Effector memory CD8-positive, alpha-beta T cell (primary cell): ENCODE data around the gene PTPN1.
"Not testable (repeated sequence)": the region's sequence is repeated elsewhere in the genome, so short reads cannot be mapped to it uniquely, and the experiment has no call there.

Experiments used
- ATAC-seq: fragments of 150-1000 bp; cut with Tn5 transposase; replicated peaks from 2 replicates; pipeline ENCODE4 v1.10.0; 2021; ENCODE audit warnings: mild to moderate bottlenecking, moderate library complexity
- DNase-seq, 3 experiments: peaks; one replicate each; pipeline ENCODE4 v3.0.0; 2021
- H3K27ac Mint-ChIP-seq, 2 donors: one replicate each; pipeline ENCODE4 v1.8.0; 2022; ENCODE audit warnings: mild to moderate bottlenecking in 2 of 2, mixed read lengths in 2 of 2, moderate library complexity in 2 of 2
- H3K27me3 Mint-ChIP-seq, 2 donors: one replicate each; pipeline ENCODE4 v1.8.0; 2022; ENCODE audit warnings: mixed read lengths in 2 of 2
- H3K36me3 Mint-ChIP-seq: one replicate; pipeline ENCODE4 v1.8.0; 2022; ENCODE audit warnings: mild to moderate bottlenecking, moderate library complexity, mixed read lengths; ENCODE audit not compliant: insufficient read depth
- H3K4me1 Mint-ChIP-seq, 2 donors: one replicate each; pipeline ENCODE4 v1.8.0; 2022; ENCODE audit warnings: low read depth in 2 of 2, mixed read lengths in 2 of 2
- H3K4me3 Mint-ChIP-seq, 2 donors: one replicate each; pipeline ENCODE4 v1.8.0; 2022; ENCODE audit warnings: mild to moderate bottlenecking in 2 of 2, mixed read lengths in 2 of 2, moderate library complexity in 2 of 2
- H3K9me3 Mint-ChIP-seq, 2 donors: one replicate each; pipeline ENCODE4 v1.8.0; 2022; ENCODE audit warnings: mixed read lengths in 2 of 2

The PTPN1 gene

DNA sequence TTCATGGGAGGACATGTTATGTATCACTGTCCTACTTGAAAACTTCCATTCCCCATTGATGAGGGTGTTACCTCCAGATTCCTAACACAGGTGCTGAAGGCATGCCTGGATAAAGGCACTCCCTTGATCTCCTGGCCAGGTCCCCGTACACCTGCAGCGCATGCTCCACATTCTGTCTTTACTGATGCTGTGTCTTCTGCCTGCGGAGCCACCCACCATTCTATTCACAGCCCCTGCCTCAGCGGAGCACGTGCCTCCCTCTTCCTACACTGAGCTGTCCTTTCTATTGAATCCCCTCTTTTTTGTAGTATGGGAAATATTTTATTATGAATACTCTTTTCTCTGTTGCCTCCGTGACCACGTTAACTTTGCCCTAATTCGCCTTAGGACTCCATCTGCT lies 25.0 kb downstream of the PTPN1 start:
- DNase-seq (no peak), ATAC-seq (no peak)
- peak overlapping the region in 1 of 2 donors; percentile 32 for H3K27ac Mint-ChIP-seq
- peaks cover 39% of the 10 kb centered on the region for H3K36me3 Mint-ChIP-seq
- no peaks in the 10 kb centered on the region for H3K27me3 Mint-ChIP-seq
- no peaks in the 10 kb centered on the region for H3K9me3 Mint-ChIP-seq
- H3K4me3 Mint-ChIP-seq, result peak overlapping the region in 1 of 2 donors; percentile 29
- peaks cover 50 to 70% of the 10 kb centered on the region in 2 donors for H3K4me1 Mint-ChIP-seq

DNA sequence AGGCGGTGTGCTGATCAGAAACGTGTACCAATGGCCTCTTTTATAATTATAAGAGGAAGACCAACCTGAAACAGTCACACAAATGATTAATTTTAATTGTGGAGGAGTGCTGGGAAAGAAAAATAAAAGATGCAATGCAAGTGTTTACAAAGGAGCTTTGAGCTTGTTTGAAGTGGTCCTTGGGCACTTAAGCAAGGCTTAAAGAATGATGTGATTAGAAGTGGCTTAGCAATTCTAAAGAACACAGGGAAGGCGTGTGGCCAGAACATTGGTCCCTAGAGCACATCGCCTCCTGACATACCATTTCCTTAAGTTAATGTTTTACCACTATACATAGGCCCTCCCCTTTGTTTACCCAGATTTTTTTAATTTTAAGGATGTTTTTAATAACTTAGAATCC lies 26.1 kb downstream of the PTPN1 start:
- DNase-seq (no peak), ATAC-seq (no peak)
- Mint-ChIP-seq H3K36me3 (peaks cover 35% of the 10 kb centered on the region), H3K4me1 (peaks cover 55 to 76% of the 10 kb centered on the region in 2 donors), H3K27ac (peak overlapping the region in 1 of 2 donors; percentile 16), H3K4me3 (no peak overlapping the region), H3K27me3 (no peaks in the 10 kb centered on the region), H3K9me3 (no peaks in the 10 kb centered on the region)

- DNase-seq (no peak), ATAC-seq (no peak)
- peaks cover 36% of the 10 kb centered on the region for H3K36me3 Mint-ChIP-seq
- H3K27me3 Mint-ChIP-seq, result no peaks in the 10 kb centered on the region
- peak overlapping the region in 1 of 2 donors; percentile 21 for H3K4me3 Mint-ChIP-seq
- peak overlapping the region in 1 of 2 donors; percentile 16 for H3K27ac Mint-ChIP-seq
- peaks cover 60 to 77% of the 10 kb centered on the region in 2 donors for H3K4me1 Mint-ChIP-seq
- no peaks in the 10 kb centered on the region for H3K9me3 Mint-ChIP-seq
These were observed 27.5 kb downstream of the PTPN1 start for GRCh38 chr20:50537546-50538201.

DNA sequence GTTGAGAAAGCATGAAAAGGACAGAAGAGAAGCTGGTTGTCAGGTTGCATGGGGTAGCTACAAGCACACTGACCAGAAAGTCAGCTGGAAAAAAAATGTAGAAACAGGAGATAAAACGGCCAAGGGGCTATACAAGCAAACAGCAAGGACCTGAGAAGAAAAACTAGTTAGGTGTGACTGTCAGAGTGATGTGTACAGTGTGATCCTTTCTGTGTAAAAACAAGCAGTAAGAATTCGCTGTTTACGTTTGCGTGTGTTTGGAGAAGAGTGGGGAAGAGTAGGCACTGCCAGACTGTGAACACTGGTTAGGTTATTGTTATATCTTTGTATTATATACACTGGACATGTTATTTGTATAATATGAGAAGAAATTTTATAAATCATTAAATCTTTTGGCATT lies 28.1 kb downstream of the PTPN1 start:
- ATAC-seq, result no peak
- Mint-ChIP-seq H3K27me3 (no peaks in the 10 kb centered on the region), H3K4me1 (peaks cover 59 to 77% of the 10 kb centered on the region in 2 donors), H3K27ac (peak overlapping the region in 1 of 2 donors; percentile 16), H3K36me3 (peaks cover 36% of the 10 kb centered on the region), H3K9me3 (no peaks in the 10 kb centered on the region), H3K4me3 (no peak overlapping the region)
- no peak for DNase-seq

- Mint-ChIP-seq H3K36me3 (peaks cover 33% of the 10 kb centered on the region), H3K4me1 (peaks cover 60 to 72% of the 10 kb centered on the region in 2 donors), H3K27ac (peak overlapping the region in 1 of 2 donors; percentile 82)
- H3K27me3 Mint-ChIP-seq, H3K9me3 Mint-ChIP-seq, H3K4me3 Mint-ChIP-seq, ATAC-seq, DNase-seq: not testable (repeated sequence)
These were observed 29.6 kb downstream of the PTPN1 start for GRCh38 chr20:50539798-50540197.

GRCh38 chr20:50540620-50541605 lies 30.7 kb downstream of the PTPN1 start:
- Mint-ChIP-seq H3K4me1 (peaks cover 59 to 69% of the 10 kb centered on the region in 2 donors), H3K4me3 (peak overlapping the region in 1 of 2 donors; percentile 51), H3K9me3 (no peaks in the 10 kb centered on the region), H3K27me3 (no peaks in the 10 kb centered on the region), H3K36me3 (peaks cover 29% of the 10 kb centered on the region), H3K27ac (peak overlapping the region; percentile 61 to 82)
- ATAC-seq, result no peak
- no peak for DNase-seq

GRCh38 chr20:50541606-50542041 lies 31.4 kb downstream of the PTPN1 start:
- H3K27me3 Mint-ChIP-seq, result no peaks in the 10 kb centered on the region
- peaks cover 29% of the 10 kb centered on the region for H3K36me3 Mint-ChIP-seq
- H3K4me3 Mint-ChIP-seq, result peak overlapping the region in 1 of 2 donors; percentile 51
- H3K27ac Mint-ChIP-seq, result peak overlapping the region; percentile 61 to 82
- H3K9me3 Mint-ChIP-seq, result no peaks in the 10 kb centered on the region
- no peak for DNase-seq
- no peak for ATAC-seq
- peaks cover 63 to 71% of the 10 kb centered on the region in 2 donors for H3K4me1 Mint-ChIP-seq

- no peaks in the 10 kb centered on the region for H3K27me3 Mint-ChIP-seq
- H3K9me3 Mint-ChIP-seq, result no peaks in the 10 kb centered on the region
- peak overlapping the region in 1 of 2 donors; percentile 48 for H3K4me3 Mint-ChIP-seq
- no peak for DNase-seq
- peaks cover 20% of the 10 kb centered on the region for H3K36me3 Mint-ChIP-seq
- no peak for ATAC-seq
- H3K4me1 Mint-ChIP-seq, result peaks cover 64 to 70% of the 10 kb centered on the region in 2 donors
- H3K27ac Mint-ChIP-seq, result peak overlapping the region; percentile 60 to 82
These were observed 33.1 kb downstream of the PTPN1 start for GRCh38 chr20:50543326-50543725.

DNA sequence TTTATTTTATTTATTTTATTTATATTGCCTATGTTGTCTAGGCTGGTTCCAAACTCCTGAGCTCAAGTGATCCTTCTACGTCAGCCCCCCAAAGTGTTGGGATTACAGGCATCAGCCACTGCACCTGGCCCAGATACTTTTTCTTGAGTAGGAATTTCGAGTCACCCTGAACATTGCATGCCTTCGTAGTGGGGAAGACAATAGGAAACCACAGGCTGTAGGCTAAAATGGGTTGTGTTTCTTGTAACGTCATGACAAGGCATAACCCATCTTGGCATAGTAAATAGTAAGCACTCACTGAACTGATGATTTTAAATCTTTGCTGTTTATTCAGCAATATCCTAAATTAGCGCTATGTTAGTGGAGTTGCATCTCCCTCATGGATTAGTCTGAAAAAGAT lies 34.9 kb downstream of the PTPN1 start:
- Mint-ChIP-seq H3K27ac (no peak overlapping the region), H3K36me3 (peaks cover 25% of the 10 kb centered on the region), H3K27me3 (no peaks in the 10 kb centered on the region), H3K9me3 (no peaks in the 10 kb centered on the region), H3K4me3 (peak overlapping the region in 1 of 2 donors; percentile 11), H3K4me1 (peaks cover 66 to 73% of the 10 kb centered on the region in 2 donors)
- DNase-seq (no peak), ATAC-seq (peak; percentile 34)

GRCh38 chr20:50546729-50547314 lies 36.6 kb downstream of the PTPN1 start:
- ATAC-seq (peak; percentile 68), DNase-seq (no peak)
- Mint-ChIP-seq H3K4me1 (peaks cover 62 to 67% of the 10 kb centered on the region in 2 donors), H3K27ac (peak overlapping the region; percentile 33 to 90), H3K4me3 (peak overlapping the region; percentile 56 to 78), H3K27me3 (no peaks in the 10 kb centered on the region), H3K9me3 (no peaks in the 10 kb centered on the region), H3K36me3 (peaks cover 29% of the 10 kb centered on the region)

DNA sequence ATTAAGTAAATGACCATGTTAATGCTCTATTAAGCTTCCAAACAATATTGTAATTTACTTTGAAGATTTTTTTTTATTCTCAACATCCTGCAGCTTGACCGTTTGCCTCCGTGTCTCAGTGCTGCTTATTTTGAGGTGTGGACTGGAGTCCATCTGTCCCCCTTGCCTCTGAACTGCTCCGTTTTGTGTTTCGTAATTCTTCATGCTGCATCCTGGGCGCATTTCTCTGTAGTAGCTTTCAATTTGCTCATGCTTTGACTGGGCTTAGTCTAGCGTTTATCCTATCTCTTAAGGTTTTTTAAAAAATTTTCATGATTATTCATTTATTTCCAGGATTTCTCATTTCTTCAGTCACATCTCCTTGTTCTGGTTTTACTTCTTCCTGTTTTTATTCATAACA lies 37.8 kb downstream of the PTPN1 start:
- no peaks in the 10 kb centered on the region for H3K27me3 Mint-ChIP-seq
- H3K27ac Mint-ChIP-seq, result peak overlapping the region; percentile 35 to 90
- H3K36me3 Mint-ChIP-seq, result peaks cover 29% of the 10 kb centered on the region
- H3K4me3 Mint-ChIP-seq, result peak overlapping the region; percentile 28 to 68
- H3K4me1 Mint-ChIP-seq, result peaks cover 53 to 60% of the 10 kb centered on the region in 2 donors
- DNase-seq (no peak), ATAC-seq (no peak)
- H3K9me3 Mint-ChIP-seq, result no peaks in the 10 kb centered on the region

- Mint-ChIP-seq H3K9me3 (no peaks in the 10 kb centered on the region), H3K4me3 (peak overlapping the region; percentile 28 to 68), H3K4me1 (peaks cover 51 to 56% of the 10 kb centered on the region in 2 donors), H3K27me3 (no peaks in the 10 kb centered on the region), H3K36me3 (peaks cover 29% of the 10 kb centered on the region), H3K27ac (peak overlapping the region; percentile 35 to 90)
- DNase-seq (no peak), ATAC-seq (no peak)
These were observed 38.2 kb downstream of the PTPN1 start for GRCh38 chr20:50548396-50548795.

- H3K27me3 Mint-ChIP-seq, result no peaks in the 10 kb centered on the region
- ATAC-seq (no peak), DNase-seq (no peak)
- H3K27ac Mint-ChIP-seq, result no peak overlapping the region
- H3K36me3 Mint-ChIP-seq, result peaks cover 23% of the 10 kb centered on the region
- H3K9me3 Mint-ChIP-seq, result no peaks in the 10 kb centered on the region
- no peak overlapping the region for H3K4me3 Mint-ChIP-seq
- peaks cover 38 to 45% of the 10 kb centered on the region in 2 donors for H3K4me1 Mint-ChIP-seq
These were observed 40.3 kb downstream of the PTPN1 start for GRCh38 chr20:50550531-50550930.
